NB4 (cell line): ENCODE results near the gene SKAP2.

ENCODE experiments used
- MYC ChIP-seq: IDR thresholded peaks from 2 replicates; pipeline ENCODE4 v1.6.1; 2011; ENCODE audit warnings: low read depth, low read length
- POLR2A ChIP-seq: IDR thresholded peaks from 2 replicates; pipeline ENCODE4 v1.6.1; 2011; ENCODE audit warnings: mild to moderate bottlenecking; ENCODE audit not compliant: insufficient read length; ENCODE audit errors: extremely low read depth
- TF ChIP-seq, protein P1 (sequence below): IDR thresholded peaks from one replicate; pipeline ENCODE4 v1.5.1; 2012; ENCODE audit warnings: low read depth, low read length

GRCh38 chr7:26663874-26664273 lies 200.5 kb downstream of the SKAP2 start:
- TF ChIP-seq, protein P1, sequence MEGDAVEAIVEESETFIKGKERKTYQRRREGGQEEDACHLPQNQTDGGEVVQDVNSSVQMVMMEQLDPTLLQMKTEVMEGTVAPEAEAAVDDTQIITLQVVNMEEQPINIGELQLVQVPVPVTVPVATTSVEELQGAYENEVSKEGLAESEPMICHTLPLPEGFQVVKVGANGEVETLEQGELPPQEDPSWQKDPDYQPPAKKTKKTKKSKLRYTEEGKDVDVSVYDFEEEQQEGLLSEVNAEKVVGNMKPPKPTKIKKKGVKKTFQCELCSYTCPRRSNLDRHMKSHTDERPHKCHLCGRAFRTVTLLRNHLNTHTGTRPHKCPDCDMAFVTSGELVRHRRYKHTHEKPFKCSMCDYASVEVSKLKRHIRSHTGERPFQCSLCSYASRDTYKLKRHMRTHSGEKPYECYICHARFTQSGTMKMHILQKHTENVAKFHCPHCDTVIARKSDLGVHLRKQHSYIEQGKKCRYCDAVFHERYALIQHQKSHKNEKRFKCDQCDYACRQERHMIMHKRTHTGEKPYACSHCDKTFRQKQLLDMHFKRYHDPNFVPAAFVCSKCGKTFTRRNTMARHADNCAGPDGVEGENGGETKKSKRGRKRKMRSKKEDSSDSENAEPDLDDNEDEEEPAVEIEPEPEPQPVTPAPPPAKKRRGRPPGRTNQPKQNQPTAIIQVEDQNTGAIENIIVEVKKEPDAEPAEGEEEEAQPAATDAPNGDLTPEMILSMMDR: no peak
- TF ChIP-seq MYC: no peak
- TF ChIP-seq POLR2A: no peak
